Lung (tissue), 12 donors: ENCODE measurements around the gene B3GLCT. TPM values are rescaled to one million over a fixed set of nuclear protein-coding genes. Genes with fewer than 3 reads are reported as not detected.

ENCODE experiments used
- ATAC-seq: fragments of 200-7000 bp; cut with Tn5 transposase; one replicate; pipeline ENCODE4 v1.9.1; 2020; ENCODE audit warnings: moderate number of reproducible peaks; ENCODE audit not compliant: insufficient read depth, low FRiP score
- DNase-seq, 3 donors: peaks; one replicate each; pipeline ENCODE4 v3.0.0-alpha.2; 2013 to 2017
- H3K27ac ChIP-seq, 2 donors: one replicate each; pipeline ENCODE4 v1.5.1; 2013; ENCODE audit warnings: mild to moderate bottlenecking in 2 of 2, moderate library complexity in 2 of 2, control low read depth in 1 of 2, inconsistent platforms in 1 of 2, low read depth in 1 of 2, low read length in 1 of 2
- H3K27me3 ChIP-seq, 3 donors: one replicate each; pipeline ENCODE4 v1.5.1; 2013; ENCODE audit warnings: low read length in 2 of 3; ENCODE audit not compliant: control insufficient read depth in 3 of 3, insufficient read depth in 3 of 3
- H3K36me3 ChIP-seq, 4 donors: one replicate each; pipeline ENCODE4 v1.5.1; 2013; ENCODE audit warnings: low read length in 4 of 4, mild to moderate bottlenecking in 1 of 4, moderate library complexity in 1 of 4; ENCODE audit not compliant: control insufficient read depth in 4 of 4, insufficient read depth in 4 of 4
- H3K4me1 ChIP-seq, 5 donors: one replicate each; pipeline ENCODE4 v1.5.1; 2013; ENCODE audit warnings: low read length in 5 of 5, mild to moderate bottlenecking in 2 of 5, moderate library complexity in 1 of 5; ENCODE audit not compliant: control insufficient read depth in 5 of 5, insufficient read depth in 5 of 5
- H3K4me3 ChIP-seq: one replicate; pipeline ENCODE4 v1.5.1; 2013; ENCODE audit warnings: mild to moderate bottlenecking, control low read depth, moderate library complexity
- H3K9ac ChIP-seq, 2 donors: one replicate each; pipeline ENCODE4 v1.5.1; 2013; ENCODE audit warnings: low read length in 2 of 2, control low read depth in 1 of 2; ENCODE audit not compliant: insufficient read depth in 1 of 2
- H3K9me3 ChIP-seq, 4 donors: one replicate each; pipeline ENCODE4 v1.5.1; 2013; ENCODE audit warnings: low read length in 3 of 4, mild to moderate bottlenecking in 1 of 4, moderate library complexity in 1 of 4; ENCODE audit not compliant: control insufficient read depth in 4 of 4, insufficient read depth in 3 of 4
- WGBS, 2 donors: extraction: QIAGEN DNeasy Blood & Tissue Kit; methylation state at CpG; one replicate each; pipeline ENCODE4 v1.1.7; 2013; 5-methylcytosine and 5-hydroxymethylcytosine counted together
- polyA plus RNA-seq, 2 donors: library from polyadenylated mRNA; stranded (reverse); fragments of 200-250 nt; gene quantifications; one replicate each; pipeline ENCODE4 v1.2.1, GENCODE V29; 2013
- total RNA-seq, 2 donors: library from RNA; depleted of rRNA in 1 of 2; stranded (reverse); fragments of >200 nt in 1 of 2; gene quantifications; one replicate each; pipeline ENCODE4 v1.2.1, GENCODE V29; 2014 to 2021
- TF ChIP-seq, protein P1 (sequence below): IDR thresholded peaks from 2 replicates; pipeline ENCODE4 v1.5.1; 2012; ENCODE audit warnings: mild to moderate bottlenecking; ENCODE audit errors: control extremely low read depth, extremely low read depth
- donor health status: control.
- donor health status: control.
- donor health status: Bipolar disorder and iron deficiency.
- donor health status: healthy.
- donor health status: DM: yes; HTN: yes; CAD: no.

Gene B3GLCT
- total and polyA plus RNA-seq, 4 donors: 2.4 to 13.7 (median 3.1) TPM

GRCh38 chr13:31264151-31264550 lies 64.4 kb downstream of the B3GLCT start:
- WGBS, 2 donors: 96 to 98% methylated on average over 4 of the region's 4 CpGs

GRCh38 chr13:31267126-31267784 lies 67.5 kb downstream of the B3GLCT start:
- H3K4me3 ChIP-seq: no peak overlapping the region
- H3K27me3 ChIP-seq: no peaks in the 10 kb centered on the region
- no peak overlapping the region for H3K9ac ChIP-seq
- peaks cover 0 to 8% (median 0%) of the 10 kb centered on the region in 5 donors for H3K4me1 ChIP-seq
- WGBS, 2 donors: 86 to 95% methylated on average over 2 of the region's 2 CpGs
- DNase-seq (no peak), ATAC-seq (no peak)
- H3K9me3 ChIP-seq: peaks cover 0 to 13% (median 3%) of the 10 kb centered on the region in 4 donors
- no peak overlapping the region for H3K27ac ChIP-seq
- peaks cover 7 to 31% (median 21%) of the 10 kb centered on the region in 4 donors for H3K36me3 ChIP-seq
- TF ChIP-seq, protein P1, sequence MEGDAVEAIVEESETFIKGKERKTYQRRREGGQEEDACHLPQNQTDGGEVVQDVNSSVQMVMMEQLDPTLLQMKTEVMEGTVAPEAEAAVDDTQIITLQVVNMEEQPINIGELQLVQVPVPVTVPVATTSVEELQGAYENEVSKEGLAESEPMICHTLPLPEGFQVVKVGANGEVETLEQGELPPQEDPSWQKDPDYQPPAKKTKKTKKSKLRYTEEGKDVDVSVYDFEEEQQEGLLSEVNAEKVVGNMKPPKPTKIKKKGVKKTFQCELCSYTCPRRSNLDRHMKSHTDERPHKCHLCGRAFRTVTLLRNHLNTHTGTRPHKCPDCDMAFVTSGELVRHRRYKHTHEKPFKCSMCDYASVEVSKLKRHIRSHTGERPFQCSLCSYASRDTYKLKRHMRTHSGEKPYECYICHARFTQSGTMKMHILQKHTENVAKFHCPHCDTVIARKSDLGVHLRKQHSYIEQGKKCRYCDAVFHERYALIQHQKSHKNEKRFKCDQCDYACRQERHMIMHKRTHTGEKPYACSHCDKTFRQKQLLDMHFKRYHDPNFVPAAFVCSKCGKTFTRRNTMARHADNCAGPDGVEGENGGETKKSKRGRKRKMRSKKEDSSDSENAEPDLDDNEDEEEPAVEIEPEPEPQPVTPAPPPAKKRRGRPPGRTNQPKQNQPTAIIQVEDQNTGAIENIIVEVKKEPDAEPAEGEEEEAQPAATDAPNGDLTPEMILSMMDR: no peak

More at GRCh38 chr13:31264151-31264550, 64.4 kb downstream of the B3GLCT start:
- H3K27me3 ChIP-seq: no peaks in the 10 kb centered on the region
- H3K27ac ChIP-seq: no peak overlapping the region
- H3K9ac ChIP-seq: no peak overlapping the region
- DNase-seq: no peak
- TF ChIP-seq, protein P1: no peak
- peaks cover 8 to 23% (median 17%) of the 10 kb centered on the region in 4 donors for H3K36me3 ChIP-seq
- peaks cover 0 to 8% (median 0%) of the 10 kb centered on the region in 5 donors for H3K4me1 ChIP-seq
- ATAC-seq: no peak
- H3K9me3 ChIP-seq: peaks cover 0 to 6% (median 0%) of the 10 kb centered on the region in 4 donors
- H3K4me3 ChIP-seq: no peak overlapping the region

DNA sequence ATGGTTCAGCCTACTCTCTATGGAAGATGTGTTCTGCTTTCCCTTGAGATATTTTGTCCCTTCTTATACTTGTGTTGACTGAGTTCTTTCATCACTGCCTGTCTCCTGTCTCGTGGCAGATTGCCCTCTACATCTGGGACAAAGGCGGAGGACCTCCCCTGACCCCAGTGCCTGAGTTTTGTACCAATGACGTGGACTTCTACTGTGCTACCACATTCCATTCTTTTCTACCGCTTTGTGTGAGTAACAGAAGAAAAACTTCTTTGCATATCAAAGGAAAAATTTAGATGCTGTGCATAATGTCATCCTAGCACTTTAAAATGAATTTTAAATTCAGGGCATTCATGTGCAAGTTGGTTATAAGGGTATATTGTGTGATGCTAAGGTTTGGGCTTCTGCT lies 74.6 kb downstream of the B3GLCT start:
- 87 to 90% methylated on average over 4 of the region's 4 CpGs for WGBS, 2 donors
- Histone ChIP-seq H3K4me3 (no peak overlapping the region), H3K27me3 (no peaks in the 10 kb centered on the region), H3K27ac (no peak overlapping the region), H3K9ac (no peak overlapping the region), H3K36me3 (peaks cover 7 to 27% (median 18%) of the 10 kb centered on the region in 4 donors), H3K9me3 (peaks cover 0 to 10% (median 3%) of the 10 kb centered on the region in 4 donors), H3K4me1 (peaks cover 0 to 5% (median 0%) of the 10 kb centered on the region in 5 donors)
- DNase-seq (no peak), ATAC-seq (no peak)
- TF ChIP-seq, protein P1: no peak
